Activated CD8-positive, alpha-beta memory T cell treated with anti-CD3 and anti-CD28 coated beads, Interleukin-2, amount 50 U/mL, for 1 hour (primary cell): ENCODE results near the gene IGFL2.
"Not testable (repeated sequence)": the region's sequence is repeated elsewhere in the genome, so short reads cannot be mapped to it uniquely, and the experiment has no call there.

Experiments used
- DNase-seq: peaks from one replicate; pipeline ENCODE4 v3.0.0-alpha.2; 2020; ENCODE audit errors: extremely low read depth

Gene IGFL2

DNA sequence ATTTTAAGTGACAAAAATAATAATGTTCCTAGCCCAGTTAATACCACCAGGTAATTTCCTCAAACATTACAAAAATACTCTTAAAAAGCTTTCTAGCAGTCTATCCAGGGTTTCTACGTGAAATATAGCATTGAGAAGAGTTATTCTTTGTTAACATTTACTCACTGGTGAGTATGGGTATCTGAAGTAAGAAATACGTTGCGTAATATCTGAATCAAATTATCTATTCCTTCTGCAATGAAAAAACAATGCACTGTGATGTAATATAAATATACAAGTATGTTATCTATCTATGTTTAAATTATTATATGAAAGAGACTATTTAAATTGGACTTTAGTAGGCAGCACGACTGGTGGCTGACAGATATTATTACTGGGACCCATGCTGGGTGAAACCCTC lies 5.7 kb upstream of the IGFL2 start:
- no peak for DNase-seq

DNA sequence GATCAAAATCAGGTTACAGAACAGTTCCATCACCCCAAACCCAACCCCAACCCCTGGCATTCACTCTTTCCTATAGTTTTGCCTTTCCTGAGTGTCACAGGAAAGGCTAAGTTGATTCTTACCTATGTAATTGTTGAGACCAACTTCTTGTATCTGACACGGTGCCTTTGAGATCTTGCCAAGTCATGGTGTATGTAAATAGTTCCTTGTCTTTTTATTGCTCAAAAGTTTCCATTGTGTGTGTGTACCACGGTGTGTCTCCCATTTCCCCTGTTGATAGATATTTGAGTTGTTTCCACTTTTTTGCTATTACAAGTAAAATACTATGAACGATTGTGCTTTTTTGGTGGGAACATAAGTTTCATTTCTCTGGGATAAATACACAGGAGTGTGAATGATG lies 3.3 kb upstream of the IGFL2 start:
- no peak for DNase-seq

DNA sequence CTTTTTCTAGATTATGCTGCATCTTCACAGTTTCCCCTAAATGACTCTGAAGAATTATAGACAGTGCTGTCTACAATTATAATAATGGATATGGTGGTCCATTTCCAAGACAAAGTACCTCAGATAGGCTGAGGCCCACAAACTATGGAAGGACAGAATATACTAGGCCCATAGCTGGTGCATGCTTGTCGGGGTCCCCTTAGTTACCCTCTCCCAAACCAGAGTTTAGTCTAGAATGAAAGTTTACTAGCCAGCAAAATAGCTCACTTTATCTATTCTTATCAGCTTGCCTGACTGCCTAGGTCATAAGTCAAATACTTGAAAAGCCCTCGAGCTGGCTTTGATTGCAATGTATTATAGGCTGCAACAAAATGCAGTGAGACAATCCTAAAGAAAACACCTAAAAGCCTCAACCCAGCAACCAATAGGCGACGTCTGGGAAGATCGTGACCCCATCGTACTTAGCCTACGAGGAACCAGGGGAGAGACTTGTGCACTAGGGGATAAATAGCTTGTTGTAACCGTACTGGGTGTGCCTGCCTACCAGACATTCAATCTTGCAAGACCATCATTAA lies 785 bp upstream of the IGFL2 start:
- no peak for DNase-seq

DNA sequence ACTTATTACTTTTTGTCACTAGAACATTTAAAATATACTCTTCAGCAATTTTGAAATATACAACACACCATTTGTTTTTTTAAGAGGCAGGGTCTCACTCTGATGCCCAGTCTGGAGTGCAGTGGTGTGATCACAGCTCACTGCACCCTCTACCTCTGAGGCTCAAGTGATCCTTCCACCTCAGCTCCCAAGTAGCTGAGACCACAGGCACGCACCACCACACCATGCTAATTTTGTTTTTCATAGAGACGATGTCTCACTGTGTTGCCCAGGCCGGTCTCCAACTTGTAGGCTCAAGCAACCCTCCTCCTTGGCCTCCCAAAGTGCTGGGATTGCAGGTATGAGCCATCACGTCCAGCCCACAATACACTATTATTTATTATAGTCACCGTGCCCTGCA lies 2.6 kb downstream of the IGFL2 start:
- DNase-seq: no peak

DNA sequence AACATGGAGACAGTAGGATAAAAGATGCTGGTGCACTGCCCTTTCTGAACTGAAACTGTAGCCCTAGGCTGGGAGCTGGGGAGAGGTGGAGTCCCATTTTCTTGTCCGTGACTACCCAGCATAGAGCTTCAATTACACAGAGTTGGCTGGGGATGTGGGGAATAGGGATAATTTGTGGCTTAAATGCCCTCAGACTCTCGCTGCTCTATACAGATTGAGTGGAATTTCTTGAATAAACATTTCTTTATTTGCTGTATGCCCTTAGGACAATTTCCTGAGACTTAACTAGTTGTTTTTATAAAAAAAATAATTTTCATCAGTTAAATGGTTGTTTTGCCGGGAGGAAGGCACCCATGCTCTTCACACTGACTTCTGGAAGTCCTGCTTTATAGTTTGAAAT lies 7.2 kb downstream of the IGFL2 start:
- no peak for DNase-seq

DNA sequence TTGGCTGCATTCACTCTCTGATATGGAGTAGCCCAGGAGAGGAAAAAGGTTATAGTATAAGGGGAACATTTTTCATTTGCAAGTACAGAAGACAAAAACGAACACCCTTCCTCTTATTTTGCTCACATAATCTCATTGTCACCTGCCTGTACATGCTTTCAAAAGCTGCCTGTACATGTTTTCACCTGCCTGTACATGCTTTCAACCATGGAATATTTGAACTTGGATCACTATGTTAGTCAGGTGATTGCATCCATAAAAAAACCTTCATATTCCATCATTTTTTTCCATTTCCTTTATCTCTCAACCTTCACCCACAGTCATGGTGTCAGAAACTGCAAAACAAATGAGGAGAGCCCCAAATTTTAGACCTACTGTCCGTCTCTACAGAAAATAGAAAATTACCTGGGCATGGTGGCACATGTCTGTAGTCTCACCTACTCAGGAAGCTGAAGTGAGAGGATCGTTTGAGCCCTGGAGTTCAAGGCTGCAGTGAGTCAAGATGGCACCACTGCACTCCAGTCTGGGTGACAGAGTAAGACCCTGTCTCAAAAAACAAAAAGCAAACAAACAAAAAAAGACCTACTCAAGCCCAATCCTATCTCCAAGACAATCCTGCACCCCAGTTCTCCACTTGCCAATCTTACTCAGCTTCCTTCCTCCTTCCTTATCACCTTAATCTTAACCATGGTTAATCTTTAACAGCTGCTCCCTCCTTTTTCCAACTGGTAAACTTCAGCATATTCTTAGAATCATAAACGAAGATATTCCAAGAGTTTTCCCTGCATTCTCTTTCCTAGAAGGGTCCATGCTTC lies 11.6 kb downstream of the IGFL2 start:
- DNase-seq: no peak

DNA sequence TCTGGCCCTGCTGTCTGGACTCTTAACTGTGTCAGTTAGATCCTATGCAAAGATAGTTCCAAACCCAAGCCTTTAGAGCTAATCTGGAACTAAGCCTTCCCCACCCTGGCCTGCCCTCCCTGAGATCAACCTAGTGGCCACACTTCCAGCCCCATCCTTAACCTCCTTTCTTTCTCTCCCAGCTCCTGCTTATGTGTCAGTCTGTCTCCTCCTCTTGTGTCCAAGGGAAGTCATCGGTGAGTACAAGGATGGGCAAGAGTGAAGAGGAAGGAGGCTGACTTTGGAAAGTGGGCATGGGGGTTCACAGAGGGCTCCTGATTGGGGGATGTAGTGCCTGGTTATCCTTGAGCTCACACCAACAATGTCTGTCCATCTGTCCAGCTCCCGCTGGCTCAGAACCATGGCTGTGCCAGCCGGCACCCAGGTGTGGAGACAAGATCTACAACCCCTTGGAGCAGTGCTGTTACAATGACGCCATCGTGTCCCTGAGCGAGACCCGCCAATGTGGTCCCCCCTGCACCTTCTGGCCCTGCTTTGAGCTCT lies 12.3 kb downstream of the IGFL2 start:
- DNase-seq: no peak

DNA sequence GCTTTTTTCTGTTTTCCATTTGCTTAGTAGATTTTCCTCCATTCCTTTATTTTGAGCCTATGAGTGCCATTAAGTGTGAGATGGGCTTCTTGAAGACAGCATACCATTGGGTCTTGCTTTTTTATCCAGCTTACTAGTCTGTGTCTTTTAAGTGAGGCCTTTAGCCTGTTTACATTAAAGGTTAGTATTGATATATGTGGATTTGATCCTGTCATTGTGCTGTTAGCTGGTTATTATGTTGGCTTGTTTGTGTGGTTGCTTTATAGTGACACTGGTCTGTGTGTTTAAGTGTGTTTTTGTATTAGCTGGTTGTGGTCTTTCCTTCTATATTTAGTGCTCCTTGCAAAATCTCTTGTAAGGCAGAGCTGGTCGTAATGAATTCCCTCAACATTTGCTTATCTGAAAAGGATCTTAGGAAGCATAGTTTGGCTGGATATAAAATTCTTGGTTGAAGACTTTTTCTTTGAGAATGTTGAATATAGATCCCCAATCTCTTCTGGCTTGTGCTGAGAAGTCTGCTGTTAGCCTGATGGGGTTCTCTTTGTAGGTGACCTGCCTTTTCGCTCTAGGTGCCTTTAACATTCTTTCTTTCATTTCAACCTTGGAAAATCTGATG lies 13.7 kb downstream of the IGFL2 start:
- not testable (repeated sequence) for DNase-seq

DNA sequence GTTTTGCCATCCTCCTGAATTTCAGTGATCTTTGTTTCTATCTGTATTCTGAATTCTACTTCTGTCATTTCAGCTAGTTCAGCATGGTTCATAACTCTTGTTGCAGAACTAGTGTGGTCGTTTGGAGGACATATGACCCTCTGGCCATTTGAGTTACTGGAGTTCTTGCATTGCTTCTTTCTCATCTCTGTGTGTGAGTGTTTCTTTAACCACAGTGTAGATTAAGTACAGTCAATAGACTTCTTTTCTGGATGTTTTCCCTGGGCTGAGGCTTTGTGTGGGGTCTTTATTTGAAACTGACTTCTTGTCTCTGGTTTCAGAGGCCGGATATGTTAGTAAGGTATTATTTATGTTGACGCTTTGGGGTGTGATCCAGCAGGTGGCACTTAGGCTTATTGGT lies 14.7 kb downstream of the IGFL2 start:
- DNase-seq: no peak

DNA sequence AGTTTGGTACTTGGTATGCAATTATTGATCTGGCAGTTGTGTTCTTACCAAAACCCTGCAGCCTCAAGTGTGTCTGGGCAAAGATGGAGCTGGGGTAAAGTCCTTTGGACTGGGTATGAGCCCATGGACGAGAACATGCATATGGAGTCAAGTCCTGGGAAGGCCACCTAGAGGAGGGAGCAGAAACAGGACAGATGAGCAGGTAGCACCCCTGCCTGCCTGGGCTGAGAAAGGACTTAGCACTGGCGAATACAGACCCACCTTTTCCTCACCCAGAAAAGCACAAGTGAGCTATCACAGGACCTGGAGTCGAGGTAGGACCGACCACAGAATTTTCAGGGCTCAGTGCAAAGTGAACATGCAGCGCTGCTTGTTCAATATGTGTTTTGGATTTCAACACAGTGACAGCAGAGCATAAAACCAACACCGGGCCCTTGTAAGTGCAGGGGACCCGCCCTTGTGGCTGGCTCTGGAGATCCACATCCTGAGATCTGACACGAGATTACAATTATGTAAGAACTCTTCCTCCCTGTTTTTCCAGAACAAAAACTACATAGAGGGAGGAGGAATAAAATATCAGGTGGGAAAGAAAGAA lies 25.9 kb downstream of the IGFL2 start:
- no peak for DNase-seq

DNA sequence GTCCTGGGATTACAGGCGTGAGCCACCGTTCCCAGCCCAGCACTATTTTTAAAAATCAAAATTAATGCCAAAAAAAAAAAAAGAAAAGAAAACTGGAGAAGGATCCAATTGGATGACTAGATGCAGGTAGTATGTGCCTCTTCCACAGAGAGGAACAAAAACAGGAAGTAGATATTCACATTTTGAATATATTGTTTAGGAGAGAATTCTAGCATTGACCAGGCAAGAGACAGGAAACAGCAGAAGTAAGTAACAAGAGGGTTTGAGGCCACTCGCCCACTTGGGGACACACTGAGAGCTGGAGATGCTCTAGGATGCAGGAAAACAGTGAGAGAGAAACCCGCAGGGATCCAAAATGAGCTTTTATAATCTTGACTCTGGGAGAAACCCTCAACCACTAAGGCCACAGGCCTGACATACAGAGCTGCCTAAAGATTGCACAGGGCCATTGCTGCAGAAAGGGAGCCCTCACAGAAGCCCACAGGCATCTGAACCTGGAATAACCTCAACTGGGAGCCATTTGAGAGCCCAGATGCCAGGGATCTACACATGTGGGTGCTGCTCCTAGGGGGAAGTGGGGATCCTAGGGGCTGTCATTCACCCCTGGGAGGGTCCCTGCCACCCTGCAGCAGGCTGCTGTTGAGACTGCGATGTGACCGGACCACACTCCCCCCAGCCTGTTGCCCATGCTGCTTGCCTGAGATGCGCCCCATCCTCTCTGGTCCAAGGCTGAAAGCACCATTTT lies 28.2 kb downstream of the IGFL2 start:
- no peak for DNase-seq

DNA sequence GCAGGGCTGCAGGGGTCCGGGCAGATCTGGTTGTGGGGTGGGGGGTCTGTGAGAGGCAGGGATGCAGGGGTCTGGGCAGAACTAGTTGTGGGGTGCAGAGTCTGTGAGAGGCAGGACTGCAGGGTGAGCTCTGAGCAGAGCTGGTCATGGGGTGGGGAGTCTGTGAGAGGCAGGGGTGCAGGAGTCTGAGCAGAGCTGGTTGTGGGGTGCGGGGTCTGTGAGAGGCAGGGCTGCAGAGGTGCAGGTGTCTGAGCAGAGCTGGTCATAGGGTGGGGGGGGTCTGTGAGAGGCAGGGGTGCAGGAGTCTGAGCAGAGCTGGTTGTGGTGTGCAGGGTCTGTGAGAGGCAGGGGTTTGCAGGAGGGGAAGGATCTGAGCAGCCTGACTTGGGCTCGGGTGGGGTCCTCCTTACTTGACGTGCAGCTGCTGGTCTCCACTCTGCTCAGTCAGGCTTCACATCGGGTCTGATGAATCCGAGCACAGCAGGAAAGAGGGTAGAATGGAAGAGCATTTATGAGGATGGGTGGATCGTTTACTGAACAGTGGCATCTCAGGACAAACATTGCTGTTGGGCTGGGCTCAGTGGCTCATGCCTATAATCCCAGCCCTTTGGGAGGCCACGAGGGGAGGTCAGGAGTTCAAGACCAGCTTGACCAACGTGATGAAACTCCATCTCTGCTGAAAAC lies 31.2 kb downstream of the IGFL2 start:
- no peak for DNase-seq

DNA sequence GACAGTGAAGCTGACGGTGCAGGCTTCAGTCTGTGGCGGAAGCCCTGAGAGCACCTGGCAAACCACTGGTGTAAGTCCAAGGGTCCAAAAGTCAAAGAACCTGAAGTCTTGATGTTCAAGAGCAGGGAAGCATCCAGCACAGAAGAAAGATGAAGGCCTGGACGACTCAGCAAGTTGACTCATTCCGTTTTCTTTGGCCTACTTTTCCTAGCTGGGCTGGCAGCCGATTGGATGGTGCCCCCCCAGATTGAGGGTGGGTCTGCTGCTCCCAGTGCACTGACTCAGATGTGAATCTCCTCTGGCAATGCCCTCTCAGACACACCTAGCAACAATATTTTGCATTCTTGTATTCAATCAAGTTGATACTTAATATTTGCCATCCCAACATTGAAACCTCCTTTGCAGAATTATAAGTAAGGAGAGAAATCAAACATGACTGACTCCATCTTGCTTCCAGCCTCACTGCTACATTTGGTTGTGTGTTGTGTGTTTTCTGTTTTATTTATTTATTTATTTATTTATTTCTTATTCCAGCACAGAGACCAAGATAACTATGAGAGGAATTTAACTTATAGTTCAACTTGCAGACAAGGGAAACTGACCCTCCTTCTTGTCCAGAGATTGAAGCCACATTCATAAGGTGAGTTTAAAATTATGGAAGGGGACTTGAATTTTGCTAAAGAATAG lies 32.8 kb downstream of the IGFL2 start:
- DNase-seq: no peak

DNA sequence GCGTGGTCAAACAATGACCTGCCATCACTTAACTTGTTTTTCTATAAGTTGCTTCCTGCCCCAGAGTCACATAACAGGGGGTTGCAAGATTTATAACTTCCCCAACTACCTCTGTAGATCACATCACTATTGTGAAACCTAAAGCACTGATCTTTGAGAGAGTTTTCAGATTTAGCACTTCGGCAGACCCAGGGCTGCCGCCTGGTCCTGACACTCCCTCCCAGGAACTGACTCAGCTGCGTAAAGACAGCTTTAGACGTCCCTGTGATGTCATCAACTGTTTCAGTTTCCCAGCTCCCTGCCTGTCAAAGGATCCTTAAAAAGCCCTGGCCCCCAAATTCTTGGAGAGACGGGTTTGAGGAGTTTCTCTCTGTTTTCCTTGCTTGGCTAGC lies 33.3 kb downstream of the IGFL2 start:
- DNase-seq: no peak

DNA sequence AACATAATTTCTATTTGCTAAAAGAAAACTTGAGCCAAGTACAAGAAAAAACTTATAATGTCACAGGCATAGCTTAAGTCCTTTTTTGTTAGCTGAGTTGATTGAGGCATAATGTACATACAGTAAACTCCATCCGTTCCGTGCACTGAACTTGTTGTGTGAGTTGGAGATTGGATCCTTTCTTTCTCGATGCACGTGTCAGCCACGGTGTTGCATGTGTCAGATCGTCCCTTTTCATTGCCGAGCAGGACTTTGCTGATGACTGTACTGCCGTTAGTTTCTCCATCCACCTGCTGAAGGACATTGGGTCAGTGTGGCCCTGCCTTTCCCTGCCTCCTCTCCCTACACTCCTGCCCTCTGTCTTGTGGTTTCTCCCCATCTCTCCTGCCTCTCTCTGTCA lies 34.4 kb downstream of the IGFL2 start:
- no peak for DNase-seq

DNA sequence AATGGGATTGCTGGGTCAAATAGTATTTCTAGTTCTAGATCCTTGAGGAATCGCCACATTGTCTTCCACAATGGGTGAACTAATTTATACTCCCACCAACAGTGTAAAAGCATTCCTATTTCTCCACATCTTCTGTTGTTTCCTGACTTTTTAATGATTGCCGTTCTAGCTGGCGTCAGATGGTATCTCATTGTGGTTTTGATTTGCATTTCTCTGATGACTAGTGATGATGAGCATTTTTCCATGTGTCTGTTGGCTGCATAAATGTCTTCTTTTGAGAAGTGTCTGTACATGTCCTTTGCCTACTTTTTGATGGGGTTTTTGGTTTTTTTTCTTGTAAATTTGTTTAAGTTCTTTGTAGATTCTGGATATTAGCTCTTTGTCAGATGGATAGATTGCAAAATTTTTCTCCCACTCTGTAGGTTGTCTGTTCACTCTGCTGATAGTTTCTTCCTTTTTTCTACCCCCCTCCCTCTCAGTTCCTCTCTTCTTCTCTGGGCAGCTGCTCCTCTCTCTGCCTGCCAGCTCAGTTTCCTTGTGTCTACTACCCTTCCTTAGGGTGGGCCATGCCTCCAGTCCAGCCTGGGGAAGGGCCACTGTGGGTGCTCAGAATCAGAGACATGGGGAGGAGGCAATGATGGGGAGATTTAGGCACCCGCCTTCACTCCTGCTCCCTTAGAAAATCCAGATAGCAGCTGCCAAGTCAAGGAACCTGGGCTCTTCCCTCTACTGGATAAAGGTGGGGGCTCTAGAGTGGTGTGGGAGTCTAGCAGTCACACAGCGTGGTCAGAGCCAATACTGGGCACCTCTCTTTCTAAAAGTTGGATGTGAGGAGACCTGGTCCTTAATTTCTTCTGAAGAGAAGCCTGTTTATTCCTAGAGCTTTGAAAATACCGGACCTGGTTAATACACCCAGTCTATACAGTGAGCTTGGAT lies 37.0 kb downstream of the IGFL2 start:
- not testable (repeated sequence) for DNase-seq

DNA sequence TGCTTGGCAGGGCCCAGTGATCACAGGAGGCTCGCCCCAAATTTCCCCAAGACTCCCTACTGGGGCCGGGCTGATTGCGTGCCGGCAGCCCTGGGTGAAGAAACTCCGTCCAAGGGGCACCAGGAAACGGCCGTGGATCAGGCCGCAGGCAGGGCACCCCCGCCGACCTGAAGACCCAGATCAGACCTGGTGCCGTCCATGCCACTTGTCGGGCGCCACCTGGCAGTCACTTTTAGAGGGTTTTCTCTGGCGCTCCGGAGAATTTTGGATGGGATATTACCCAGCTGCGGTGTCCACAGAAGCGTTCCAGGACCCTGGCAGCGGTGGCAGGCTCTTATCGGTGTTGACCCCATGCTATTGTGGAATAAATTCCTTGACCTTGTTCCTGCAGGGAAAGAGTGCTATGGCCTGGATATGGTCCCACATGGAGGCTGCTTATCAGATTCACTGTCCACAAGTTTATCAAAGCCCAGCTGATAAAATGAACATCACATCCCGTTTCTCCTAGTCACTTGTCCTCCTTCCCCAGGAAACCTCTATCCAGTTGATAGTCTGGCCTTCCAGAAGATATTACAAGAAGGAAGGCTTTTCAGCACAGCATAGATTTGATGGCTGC lies 38.2 kb downstream of the IGFL2 start:
- DNase-seq: no peak

DNA sequence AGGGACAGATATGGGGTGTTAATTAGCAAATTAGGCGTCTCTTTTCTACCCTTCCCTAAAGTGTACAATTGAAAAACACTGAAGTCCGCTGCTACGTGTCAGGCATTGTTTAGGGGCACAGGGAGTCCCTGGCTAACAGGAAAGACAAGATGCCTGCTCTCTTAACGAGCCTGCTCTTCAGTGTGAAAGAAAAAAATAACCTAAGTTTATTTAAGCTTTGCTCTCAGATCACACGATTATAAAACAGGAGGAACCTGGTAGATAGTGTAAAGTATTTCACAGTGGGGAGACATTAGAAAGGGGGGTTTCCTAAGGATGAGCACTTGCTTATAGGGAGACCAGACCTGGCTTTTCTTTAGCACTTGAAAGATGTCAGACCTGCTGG lies 38.7 kb downstream of the IGFL2 start:
- no peak for DNase-seq
